ACC112 (cell line): ENCODE results near the gene TRABD2B.

ENCODE experiments used
- H2AFZ ChIP-seq: fragments of 200-600 bp; sonication (generic); one replicate; pipeline ENCODE4 v1.6.0; 2017; ENCODE audit warnings: antibody characterized with exemption, low read length; ENCODE audit not compliant: unreplicated experiment
- H3K27ac ChIP-seq: fragments of 200-600 bp; sonication (generic); 2 replicates; pipeline ENCODE4 v1.5.1; 2014; ENCODE audit warnings: low read depth, mild to moderate bottlenecking, antibody characterized with exemption, low read length, moderate library complexity
- H3K27me3 ChIP-seq: fragments of 200-600 bp; sonication (generic); 2 replicates; pipeline ENCODE4 v1.6.1; 2014; ENCODE audit warnings: mild to moderate bottlenecking, antibody characterized with exemption, low read length, moderate library complexity, mixed read lengths; ENCODE audit not compliant: insufficient read depth
- H3K36me3 ChIP-seq: fragments of 200-600 bp; sonication (generic); 2 replicates; pipeline ENCODE4 v1.6.1; 2016; ENCODE audit warnings: mild to moderate bottlenecking, antibody characterized with exemption, low read length, moderate library complexity, mixed read lengths; ENCODE audit not compliant: insufficient read depth
- H3K4me1 ChIP-seq: fragments of 200-600 bp; sonication (generic); one replicate; pipeline ENCODE4 v1.6.1; 2016; ENCODE audit warnings: low read length, mixed read lengths; ENCODE audit not compliant: insufficient read depth, unreplicated experiment, control insufficient read depth
- H3K4me3 ChIP-seq: fragments of 200-600 bp; sonication (generic); 2 replicates; pipeline ENCODE4 v1.5.1; 2014; ENCODE audit warnings: mild to moderate bottlenecking, low read depth, low read length
- H3K79me2 ChIP-seq: fragments of 200-600 bp; sonication (generic); one replicate; pipeline ENCODE4 v1.6.0; 2016; ENCODE audit warnings: low read length; ENCODE audit not compliant: control insufficient read depth, unreplicated experiment, insufficient read depth

The TRABD2B gene

DNA sequence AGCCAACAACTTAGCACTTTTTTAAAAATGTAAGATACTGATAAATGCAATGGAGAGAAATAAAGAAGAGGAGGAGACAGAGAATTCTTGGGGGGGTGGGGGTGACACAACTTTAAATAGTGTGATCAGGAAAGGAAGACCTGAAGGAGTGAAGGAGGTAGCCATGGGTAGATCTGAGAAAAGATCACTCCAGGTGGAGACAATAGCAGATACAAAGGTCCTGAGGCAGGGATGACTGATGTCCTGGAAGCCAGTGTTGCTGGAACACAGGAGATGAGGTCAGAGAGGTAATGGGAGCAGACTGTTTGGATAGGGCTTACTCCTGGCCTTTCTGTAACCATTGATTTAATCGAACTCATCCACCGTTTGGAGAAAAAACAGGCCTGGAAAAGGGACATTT is 24.6 kb upstream of the TRABD2B start:
- Histone ChIP-seq H2AFZ (no peak overlapping the region), H3K27ac (no peak overlapping the region), H3K36me3 (no peaks in the 10 kb centered on the region), H3K4me3 (no peak overlapping the region), H3K27me3 (no peaks in the 10 kb centered on the region), H3K79me2 (no peaks in the 10 kb centered on the region), H3K4me1 (peaks cover 12% of the 10 kb centered on the region)

DNA sequence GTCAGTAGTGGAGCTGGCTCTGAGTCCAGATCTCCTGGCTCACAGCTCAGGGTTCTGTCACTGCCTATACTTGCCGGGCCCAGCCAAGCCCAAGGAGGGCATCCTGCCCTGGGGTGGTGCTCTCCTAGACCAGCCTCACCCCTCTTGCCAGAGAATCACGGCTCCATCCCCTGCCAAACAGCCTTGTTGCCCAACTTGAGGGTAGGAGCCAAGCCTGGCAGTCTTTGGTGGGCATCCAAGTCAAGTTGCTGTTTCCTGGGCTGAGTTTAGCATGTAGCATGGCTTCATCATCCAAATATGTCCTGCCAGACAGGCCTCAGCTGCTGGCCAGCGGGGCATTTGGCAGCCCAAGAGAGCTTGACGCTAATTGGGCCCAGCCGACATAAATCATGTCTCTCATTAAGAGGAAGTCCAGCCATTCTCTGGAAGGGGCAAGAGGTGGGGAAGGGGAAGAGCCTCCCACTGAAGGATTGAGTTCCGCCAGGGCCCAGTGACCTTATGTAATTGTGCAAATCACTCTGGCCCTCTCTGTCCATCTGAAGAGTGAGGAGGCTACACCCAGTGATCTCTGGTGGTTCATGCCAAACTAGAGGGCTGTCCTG is 22.6 kb upstream of the TRABD2B start:
- H3K4me3 ChIP-seq, result no peak overlapping the region
- H3K36me3 ChIP-seq, result no peaks in the 10 kb centered on the region
- no peak overlapping the region for H3K27ac ChIP-seq
- no peak overlapping the region for H2AFZ ChIP-seq
- no peaks in the 10 kb centered on the region for H3K79me2 ChIP-seq
- H3K4me1 ChIP-seq, result peaks cover 12% of the 10 kb centered on the region
- peaks cover 6% of the 10 kb centered on the region for H3K27me3 ChIP-seq

DNA sequence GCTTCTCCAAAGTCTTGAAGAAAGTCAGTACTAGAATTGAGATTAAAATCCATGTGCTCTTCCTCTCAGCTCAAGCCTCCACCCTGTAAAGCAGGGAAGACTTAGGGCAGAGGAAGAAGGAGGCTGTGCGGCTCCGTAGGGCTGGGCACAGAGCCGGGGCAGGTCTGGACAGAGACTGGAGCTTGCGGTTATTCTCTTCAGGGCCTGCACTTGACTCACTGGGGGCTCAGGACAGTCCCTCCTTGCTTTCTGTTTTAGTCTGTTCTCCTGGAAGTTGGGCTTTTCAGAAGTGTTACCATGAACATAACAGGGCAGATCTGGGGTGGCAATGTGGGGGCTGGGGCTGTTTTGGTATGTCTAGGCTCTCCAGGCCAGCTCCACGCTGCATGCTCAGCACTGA is 21.6 kb upstream of the TRABD2B start:
- Histone ChIP-seq H3K79me2 (no peaks in the 10 kb centered on the region), H3K27me3 (peaks cover 14% of the 10 kb centered on the region), H3K4me3 (no peak overlapping the region), H3K4me1 (peaks cover 12% of the 10 kb centered on the region), H3K27ac (no peak overlapping the region), H2AFZ (no peak overlapping the region), H3K36me3 (no peaks in the 10 kb centered on the region)

DNA sequence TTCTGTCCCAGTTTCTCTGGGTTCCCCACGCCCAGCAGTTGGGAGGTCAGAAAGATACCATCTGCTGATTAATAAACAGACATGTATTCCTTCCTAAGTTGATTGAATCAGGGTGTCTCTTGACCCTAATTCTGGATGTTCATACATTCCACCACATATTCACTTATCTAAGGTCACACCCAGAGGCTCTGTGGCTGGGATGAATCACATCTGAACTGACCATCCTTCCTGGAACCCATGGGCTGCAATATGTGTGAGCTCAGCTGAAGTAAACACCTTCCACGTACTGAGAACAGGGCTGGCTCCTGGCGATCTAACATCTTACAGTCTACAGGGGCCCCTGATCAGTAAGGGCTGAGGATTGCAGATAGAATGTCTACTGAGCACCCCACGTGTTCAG is 20.5 kb upstream of the TRABD2B start:
- Histone ChIP-seq H3K4me1 (peaks cover 12% of the 10 kb centered on the region), H3K79me2 (no peaks in the 10 kb centered on the region), H3K4me3 (no peak overlapping the region), H2AFZ (no peak overlapping the region), H3K27ac (no peak overlapping the region), H3K36me3 (no peaks in the 10 kb centered on the region), H3K27me3 (peaks cover 20% of the 10 kb centered on the region)

DNA sequence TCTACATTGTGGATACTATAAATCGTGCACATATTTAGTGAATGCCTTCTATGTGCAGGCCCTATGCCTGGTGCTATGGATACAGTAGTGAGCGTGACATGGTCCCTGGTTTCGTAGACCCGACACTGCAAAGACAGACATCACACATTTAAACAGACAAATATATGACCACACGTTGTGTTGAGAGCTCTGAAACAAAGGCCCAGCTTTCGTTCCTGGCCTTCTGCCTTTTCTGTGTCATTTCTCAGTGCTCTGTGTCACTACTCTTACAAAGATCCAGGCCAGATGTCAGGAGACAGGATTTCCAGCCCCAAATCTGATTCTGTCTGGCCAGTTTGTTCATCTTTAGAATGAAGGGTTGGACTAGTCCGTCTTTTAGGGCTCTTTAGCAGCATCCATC is 19.3 kb upstream of the TRABD2B start:
- no peak overlapping the region for H3K27ac ChIP-seq
- peaks cover 12% of the 10 kb centered on the region for H3K4me1 ChIP-seq
- H3K79me2 ChIP-seq, result no peaks in the 10 kb centered on the region
- no peak overlapping the region for H2AFZ ChIP-seq
- H3K27me3 ChIP-seq, result peaks cover 20% of the 10 kb centered on the region
- no peaks in the 10 kb centered on the region for H3K36me3 ChIP-seq
- no peak overlapping the region for H3K4me3 ChIP-seq

DNA sequence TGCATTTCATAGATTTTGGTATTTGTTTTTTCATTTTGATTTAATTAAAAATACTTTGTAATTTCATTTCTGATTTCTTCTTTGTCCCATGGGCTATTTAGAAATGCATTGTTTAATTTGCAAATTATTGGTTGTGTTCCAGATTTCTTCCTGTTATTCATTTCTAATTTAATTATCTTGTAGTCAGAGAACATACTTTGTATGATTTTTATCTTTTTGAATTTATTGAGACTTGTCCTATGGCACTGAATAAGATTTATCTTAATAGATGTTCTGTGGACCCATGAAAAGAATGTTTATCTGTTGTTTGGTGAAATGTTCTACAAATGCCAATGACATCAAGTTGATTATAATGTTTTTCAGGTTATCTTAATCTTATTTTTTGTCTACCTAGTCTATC is 16.1 kb upstream of the TRABD2B start:
- no peaks in the 10 kb centered on the region for H3K36me3 ChIP-seq
- H3K4me1 ChIP-seq, result peaks cover 12% of the 10 kb centered on the region
- no peak overlapping the region for H2AFZ ChIP-seq
- H3K27ac ChIP-seq, result no peak overlapping the region
- no peaks in the 10 kb centered on the region for H3K79me2 ChIP-seq
- peaks cover 20% of the 10 kb centered on the region for H3K27me3 ChIP-seq
- H3K4me3 ChIP-seq, result no peak overlapping the region

DNA sequence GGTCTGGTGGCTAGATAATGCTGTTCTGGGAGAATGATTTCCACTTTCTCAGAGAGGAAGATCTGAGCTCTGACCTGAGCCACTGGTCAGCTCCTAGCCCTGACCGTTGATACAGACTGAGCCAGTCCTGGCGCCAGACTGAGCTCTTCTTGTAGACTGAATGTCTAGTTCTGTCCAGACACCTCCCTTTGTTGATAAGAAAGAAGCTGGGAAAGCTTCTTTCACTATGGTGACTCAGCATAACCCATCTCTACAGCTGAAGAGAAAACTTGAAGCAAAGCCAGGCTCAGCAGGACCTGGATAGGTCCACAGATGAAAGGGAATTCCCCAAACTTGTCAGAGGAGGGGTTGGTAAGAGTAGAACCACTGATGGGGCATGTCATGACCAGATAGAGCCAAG is 9.9 kb upstream of the TRABD2B start:
- H3K79me2 ChIP-seq, result no peaks in the 10 kb centered on the region
- peak overlapping the region; percentile 32; the same call in 1 of the 2 replicates for H3K27ac ChIP-seq
- no peaks in the 10 kb centered on the region for H3K36me3 ChIP-seq
- H2AFZ ChIP-seq, result no peak overlapping the region
- no peaks in the 10 kb centered on the region for H3K27me3 ChIP-seq
- H3K4me1 ChIP-seq, result peaks cover 15% of the 10 kb centered on the region
- H3K4me3 ChIP-seq, result no peak overlapping the region

DNA sequence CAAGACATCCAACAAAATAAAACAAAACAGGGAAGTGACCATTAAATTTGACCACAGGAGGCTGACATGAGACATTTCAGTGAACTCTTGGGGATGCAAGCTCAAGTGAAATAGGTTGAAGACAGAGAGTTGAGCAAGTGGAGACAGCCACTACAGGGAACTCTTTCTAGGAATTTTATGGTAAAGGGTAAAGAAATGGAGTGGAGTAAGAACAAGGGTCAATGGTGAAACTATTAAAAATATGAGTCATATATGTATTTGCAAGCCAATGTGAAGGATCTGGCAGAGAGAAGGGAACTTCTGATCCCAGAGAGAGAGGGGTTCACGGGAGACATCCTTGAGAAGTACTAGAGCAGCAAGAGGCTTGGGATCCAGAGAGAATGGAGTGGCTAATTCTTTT is 9.1 kb upstream of the TRABD2B start:
- no peak overlapping the region for H3K4me3 ChIP-seq
- H3K27me3 ChIP-seq, result no peaks in the 10 kb centered on the region
- H2AFZ ChIP-seq, result no peak overlapping the region
- H3K36me3 ChIP-seq, result no peaks in the 10 kb centered on the region
- H3K79me2 ChIP-seq, result no peaks in the 10 kb centered on the region
- H3K27ac ChIP-seq, result no peak overlapping the region
- peaks cover 15% of the 10 kb centered on the region for H3K4me1 ChIP-seq

DNA sequence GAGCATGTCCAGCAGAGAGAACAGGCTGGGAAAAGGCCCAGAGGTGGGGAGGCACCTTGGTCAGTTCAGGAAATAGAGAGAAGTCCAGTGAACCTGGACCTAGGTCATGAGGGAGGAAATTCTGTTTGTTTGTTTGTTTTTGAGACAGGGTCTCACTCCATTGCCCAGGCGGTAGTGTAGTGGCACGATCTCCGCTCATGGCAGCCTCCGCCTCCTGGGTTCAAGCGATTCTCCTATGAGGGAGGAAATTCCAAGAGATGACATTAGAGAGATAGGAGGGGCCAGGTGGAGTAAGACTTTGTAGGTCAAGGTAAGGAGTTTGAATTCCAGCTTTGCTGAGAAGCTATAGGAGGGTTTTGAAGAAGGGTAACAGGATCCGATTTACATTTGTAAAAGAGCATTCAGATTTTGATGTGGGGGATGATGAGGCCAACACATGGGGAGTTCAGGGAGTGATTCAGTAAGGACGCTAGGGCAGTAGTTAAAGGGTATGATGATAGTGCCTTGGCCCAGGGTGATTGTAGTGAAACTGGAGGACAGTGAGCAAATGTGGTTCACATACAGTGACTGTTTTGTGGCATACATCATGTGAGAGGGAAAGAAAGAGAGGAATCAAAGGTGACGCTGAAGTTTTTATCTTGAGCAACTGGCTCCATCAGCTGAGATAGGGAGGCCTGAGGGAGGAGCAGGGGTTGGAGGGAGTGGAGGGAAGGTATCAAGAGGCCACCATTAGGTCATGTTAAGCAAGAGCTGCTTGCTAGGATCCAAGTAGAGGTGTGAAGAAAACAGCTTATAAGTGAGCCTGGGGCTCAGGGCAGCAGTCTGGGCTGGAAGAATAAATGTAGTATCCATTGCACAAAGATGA is 8.3 kb upstream of the TRABD2B start:
- peaks cover 15% of the 10 kb centered on the region for H3K4me1 ChIP-seq
- 0 out of 2 replicates have a peak, but pooled peaks cover 1% of the 10 kb centered on the region for H3K27me3 ChIP-seq
- no peaks in the 10 kb centered on the region for H3K36me3 ChIP-seq
- no peak overlapping the region for H3K27ac ChIP-seq
- H3K79me2 ChIP-seq, result no peaks in the 10 kb centered on the region
- H3K4me3 ChIP-seq, result no peak overlapping the region
- H2AFZ ChIP-seq, result no peak overlapping the region

DNA sequence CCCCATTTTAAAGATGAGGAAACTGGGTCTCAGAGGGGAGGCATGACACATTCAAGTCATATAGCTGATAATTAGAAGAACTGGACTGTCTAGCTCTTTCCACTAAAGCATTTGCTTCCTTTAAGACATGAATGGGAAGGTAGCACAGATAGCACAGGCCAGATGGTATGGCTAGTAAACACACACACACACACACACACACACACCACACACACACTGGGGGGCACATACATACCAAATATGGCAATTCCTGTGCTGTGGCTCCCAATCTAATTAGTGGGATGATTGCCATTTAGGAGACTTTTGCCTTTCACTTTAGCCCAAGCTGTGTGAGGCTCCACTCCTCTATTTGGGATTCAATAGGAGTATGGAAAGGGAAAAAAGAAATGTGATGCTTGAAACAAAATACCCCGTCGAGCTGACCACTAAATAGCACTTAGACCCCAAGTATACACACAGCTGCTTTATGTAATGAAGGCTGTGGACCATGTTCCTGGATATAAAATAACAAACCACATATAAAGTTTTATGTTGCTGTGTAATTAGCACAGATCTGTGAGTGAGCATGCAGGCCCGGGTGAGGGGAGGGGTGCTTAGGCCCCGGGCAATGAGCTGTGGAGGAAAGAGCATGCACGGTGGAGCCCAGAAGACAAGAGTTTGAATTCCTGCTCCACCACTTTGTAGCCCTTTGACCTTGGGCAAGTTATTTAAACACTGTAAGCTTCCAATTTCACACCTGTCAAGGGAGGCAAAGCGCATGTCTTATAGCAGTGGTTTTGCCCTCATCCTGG is 6.8 kb upstream of the TRABD2B start:
- H3K36me3 ChIP-seq, result no peaks in the 10 kb centered on the region
- H3K4me3 ChIP-seq, result no peak overlapping the region
- H3K27ac ChIP-seq, result no peak overlapping the region
- no peaks in the 10 kb centered on the region for H3K79me2 ChIP-seq
- H2AFZ ChIP-seq, result no peak overlapping the region
- H3K4me1 ChIP-seq, result peaks cover 15% of the 10 kb centered on the region
- peaks cover 16% of the 10 kb centered on the region for H3K27me3 ChIP-seq
